GM12878 (cell line): ENCODE data around the gene FAM83D. TPM values are rescaled to one million over a fixed set of nuclear protein-coding genes. Genes with fewer than 3 reads are reported as not detected.

Experiments
- ATAC-seq: fragments of 200-7000 bp; cut with Tn5 transposase; 3 replicates; pipeline ENCODE4 v1.9.1; 2020; ENCODE audit warnings: mild to moderate bottlenecking, moderate library complexity
- BruUV-seq: library from RNA; stranded (reverse); fragments of 400-500 nt; replicated peaks from 2 replicates; lab custom pipeline; 2021; lab: Mats Ljungman, UMichigan
- CTCF ChIA-PET: fragments of 300-600 bp; sonication (Branson Sonifier 250); formaldehyde crosslinking; extraction: SDS; loops from one replicate; lab custom pipeline; 2021; ENCODE audit warnings: inconsistent platforms; lab: Yijun Ruan, JAX
- POLR2A ChIA-PET: fragments of 350-600 bp; formaldehyde crosslinking; extraction: SDS; loops from one replicate; lab custom pipeline; 2021; ENCODE audit warnings: inconsistent platforms; lab: Charles Lee
- RAD21 ChIA-PET: fragments of 300-600 bp; sonication (Branson Sonifier 250); formaldehyde crosslinking; loops from one replicate; lab custom pipeline; 2023; ENCODE audit warnings: antibody characterized with exemption; ENCODE audit not compliant: unreplicated experiment; lab: Charles Lee
- SMC1A ChIA-PET: fragments of 300-600 bp; sonication (Branson Sonifier 250); formaldehyde crosslinking; loops from one replicate; lab custom pipeline; 2023; ENCODE audit not compliant: unreplicated experiment, uncharacterized antibody; lab: Charles Lee
- DNase-seq: peaks from one replicate; pipeline ENCODE4 v3.0.0-alpha.2; 2011; ENCODE audit warnings: low read depth, low spot score
- FAIRE-seq: peaks from 3 replicates; lab custom pipeline; 2011; peaks lifted over from hg19 to GRCh38; lab: Jason Lieb, UNC
- H2AFZ ChIP-seq: 2 replicates; pipeline ENCODE4 v1.6.0; 2011; ENCODE audit warnings: low read depth, low read length, control low read depth; ENCODE audit not compliant: control insufficient read depth
- H3K27ac ChIP-seq: 2 replicates; pipeline ENCODE4 v1.5.1; 2011; ENCODE audit warnings: control low read depth; ENCODE audit not compliant: control insufficient read depth, insufficient read depth
- H3K27me3 ChIP-seq, 2 experiments: replicated peaks in 1 of 2; 2 replicates each; pipeline versions ENCODE4 v1.6.0 to v1.6.1; 2011; ENCODE audit warnings: low read length in 1 of 2; ENCODE audit not compliant: control insufficient read depth in 2 of 2, insufficient read depth in 2 of 2
- H3K36me3 ChIP-seq, 2 experiments: 2 replicates each; pipeline ENCODE4 v1.5.1; 2011; ENCODE audit warnings: low read length in 1 of 2; ENCODE audit not compliant: control insufficient read depth in 2 of 2, insufficient read depth in 2 of 2
- H3K4me1 ChIP-seq: 2 replicates; pipeline ENCODE4 v1.6.1; 2011; ENCODE audit warnings: mild to moderate bottlenecking, low read length, moderate library complexity, mixed read lengths; ENCODE audit not compliant: control insufficient read depth, insufficient read depth
- H3K4me2 ChIP-seq: 2 replicates; pipeline ENCODE4 v1.6.0; 2011; ENCODE audit warnings: control low read depth; ENCODE audit not compliant: control insufficient read depth, insufficient read depth
- H3K4me3 ChIP-seq: fragments of 200-600 bp; sonication (generic); 2 replicates; pipeline ENCODE4 v1.5.1; 2016
- H3K79me2 ChIP-seq: 2 replicates; pipeline ENCODE4 v1.6.0; 2011; ENCODE audit warnings: low read length; ENCODE audit not compliant: control insufficient read depth, insufficient read depth
- H3K9ac ChIP-seq: 2 replicates; pipeline ENCODE4 v1.8.0; 2011; ENCODE audit warnings: low read length, control low read depth, mixed read lengths; ENCODE audit not compliant: control insufficient read depth, insufficient read depth
- H3K9me3 ChIP-seq: replicated peaks from 3 replicates; pipeline ENCODE4 v1.5.1; 2011; ENCODE audit warnings: mild to moderate bottlenecking, low read length; ENCODE audit not compliant: control insufficient read depth, insufficient read depth
- H4K20me1 ChIP-seq: 2 replicates; pipeline ENCODE4 v1.6.0; 2011; ENCODE audit not compliant: control insufficient read depth, insufficient read depth
- ATF2 ChIP-seq: IDR thresholded peaks from 2 replicates; pipeline ENCODE4 v1.6.1; 2012; ENCODE audit warnings: low read length, inconsistent platforms
- CHD4 ChIP-seq: fragments of 200-600 bp; sonication (generic); IDR thresholded peaks from 2 replicates; pipeline ENCODE4 v1.6.1; 2016; ENCODE audit warnings: mild to moderate bottlenecking
- FOS ChIP-seq: IDR thresholded peaks from 3 replicates; pipeline ENCODE4 v1.6.1; 2011; ENCODE audit warnings: borderline replicate concordance; ENCODE audit not compliant: insufficient read length; ENCODE audit errors: extremely low read depth
- HSF1 ChIP-seq: fragments of 150-350 bp; IDR thresholded peaks from 2 replicates; pipeline ENCODE4 v1.6.1; 2014; ENCODE audit warnings: mild to moderate bottlenecking, low read depth, low read length
- IKZF2 ChIP-seq, 2 experiments: fragments of 450-650 bp; IDR thresholded peaks; 2 replicates each; pipeline ENCODE4 v1.6.1; 2017; ENCODE audit warnings: mild to moderate bottlenecking in 2 of 2, moderate library complexity in 2 of 2
- KDM1A ChIP-seq: fragments of 200-600 bp; sonication (generic); IDR thresholded peaks from 2 replicates; pipeline ENCODE4 v1.6.1; 2016; ENCODE audit warnings: borderline replicate concordance
- POLR2A ChIP-seq: IDR thresholded peaks from 2 replicates; pipeline ENCODE4 v1.6.1; 2011; ENCODE audit warnings: low read depth, mild to moderate bottlenecking, low read length
- REST ChIP-seq: IDR thresholded peaks from 2 replicates; pipeline ENCODE4 v1.6.1; 2012; ENCODE audit warnings: mild to moderate bottlenecking, low read depth, low read length
- SKIL ChIP-seq: fragments of 450-650 bp; IDR thresholded peaks from 2 replicates; pipeline ENCODE4 v1.6.1; 2017; ENCODE audit warnings: mild to moderate bottlenecking, low read depth, inconsistent platforms; ENCODE audit not compliant: poor library complexity, severe bottlenecking
- ZBTB11 ChIP-seq: fragments of 450-650 bp; formaldehyde crosslinking; IDR thresholded peaks from 2 replicates; pipeline ENCODE4 v1.5.0; 2022; ENCODE audit warnings: mild to moderate bottlenecking, missing genetic modification characterization
- WGBS: methylation state at CpG from one replicate; pipeline ENCODE4 v1.1.6; 2016; ENCODE audit warnings: low lambda C conversion rate; ENCODE audit not compliant: insufficient replicate concordance, insufficient coverage; ENCODE audit errors: missing lambda C conversion rate; 5-methylcytosine and 5-hydroxymethylcytosine counted together
- in situ Hi-C: fragments of 300-500 bp; cut with MboI; formaldehyde crosslinking; loops from 9 replicates; pipeline ENCODE4 v1.14.3; 2018; ENCODE audit warnings: mixed read lengths
- intact Hi-C: fragments of 100-400 bp; cut with micrococcal nuclease; formaldehyde crosslinking; loops from one replicate; pipeline ENCODE4 v1.14.2; 2022; ENCODE audit not compliant: unreplicated experiment
- polyA plus RNA-seq, 11 experiments: library from polyadenylated mRNA; depleted of rRNA in 4 of 11; unstranded in 6 of 11; stranded (reverse) in 5 of 11; fragments of >200 nt; fragmentation: Nextera tagmentation in 4 of 11; fragmentation: Illumina TruSeq in 1 of 11; extraction: Ambion mirVana in 4 of 11; extraction: Trizol in 1 of 11; gene quantifications; 1 replicate in 1 of 11; 2 replicates in 10 of 11; pipeline versions ENCODE4 v1.2.1 to v1.2.3, GENCODE V29; 2011 to 2016; ENCODE audit warnings: inconsistent platforms in 2 of 11, missing spikeins in 2 of 11, low read depth in 1 of 11
- total RNA-seq, 4 experiments: library from RNA; depleted of rRNA in 3 of 4; stranded (reverse); fragments of >200 nt in 3 of 4; fragmentation: Illumina TruSeq in 1 of 4; extraction: Trizol in 1 of 4; gene quantifications; 2 replicates each; pipeline versions ENCODE4 v1.2.1 to v1.2.3, GENCODE V29; 2013 to 2021

Gene FAM83D
- total and polyA plus RNA-seq, 10 of the 15 experiments (the other 5 are each of a cell fraction or from before 2014, with no cell fraction given), result 4.5 to 34.8 (median 19.2) TPM

- TF ChIP-seq ATF2 (no peak), FOS (no peak)
These were observed 43.5 kb downstream of the FAM83D start (continued) for GRCh38 chr20:38969708-38970107.

- no peak overlapping the region for H3K27ac ChIP-seq
- H3K27me3 ChIP-seq, result no peaks in the 10 kb centered on the region
- FAIRE-seq (no peak), DNase-seq (no peak), ATAC-seq (no peak)
- no TSS peak for BruUV-seq
- H3K9ac ChIP-seq, result no peak overlapping the region
- no peak overlapping the region for H3K4me2 ChIP-seq
- peaks cover 0 to 16% of the 10 kb centered on the region in 2 experiments; a peak in 2 of 4 replicates for H3K36me3 ChIP-seq
- H3K4me3 ChIP-seq, result no peak overlapping the region
- CTCF ChIA-PET, result no interaction called here
- no peak overlapping the region for H2AFZ ChIP-seq
- no peaks in the 10 kb centered on the region for H3K9me3 ChIP-seq
- RAD21 ChIA-PET, result no interaction called here
- in situ Hi-C loops, result no loop called here
- WGBS, result 100% methylated on average over 1 of the region's 1 CpG
- H3K79me2 ChIP-seq, result peaks cover 10% of the 10 kb centered on the region
- POLR2A ChIA-PET, result interaction anchor here (1.8 kb wide), 1 partner anchor 15 kb away, joined by 8 read pairs; no protein-coding TSS in a partner anchor
- no peaks in the 10 kb centered on the region for H3K4me1 ChIP-seq
- SMC1A ChIA-PET, result interaction anchor here (4.1 to 16.7 kb wide), 2 partner anchors 8 to 15 kb away, joined by 28 to 237 read pairs; partner anchors contain the start of gene DHX35
- H4K20me1 ChIP-seq, result no peaks in the 10 kb centered on the region
- intact Hi-C loops, result no loop called here
- TF ChIP-seq POLR2A, result no peak
- TF ChIP-seq CHD4, result no peak
- no peak for TF ChIP-seq ZBTB11 (CRISPR knock-in tag)
- no peak for TF ChIP-seq REST
- no peak for TF ChIP-seq HSF1
- no peak for TF ChIP-seq KDM1A
- TF ChIP-seq IKZF2 (IDR thresholded peaks at IDR 0.05), result no peak
- TF ChIP-seq SKIL, result no peak
These were observed 44.1 kb downstream of the FAM83D start for GRCh38 chr20:38970302-38970701.
